OCI-LY3 (cell line): ENCODE measurements around the gene VSIG4.

Experiments used
- EZH2phosphoT487 ChIP-seq: fragments of 200-600 bp; shearing (Covaris generic); IDR thresholded peaks from 2 replicates; pipeline ENCODE4 v1.6.1; 2018; ENCODE audit warnings: antibody characterized with exemption, mixed run types, low read depth
- TF ChIP-seq, protein P1 (sequence below): fragments of 200-600, 300-600 bp; sonication (generic); IDR thresholded peaks from 2 replicates; pipeline ENCODE4 v1.5.1; 2014; ENCODE audit warnings: antibody characterized with exemption, low read length, low read depth

DNA sequence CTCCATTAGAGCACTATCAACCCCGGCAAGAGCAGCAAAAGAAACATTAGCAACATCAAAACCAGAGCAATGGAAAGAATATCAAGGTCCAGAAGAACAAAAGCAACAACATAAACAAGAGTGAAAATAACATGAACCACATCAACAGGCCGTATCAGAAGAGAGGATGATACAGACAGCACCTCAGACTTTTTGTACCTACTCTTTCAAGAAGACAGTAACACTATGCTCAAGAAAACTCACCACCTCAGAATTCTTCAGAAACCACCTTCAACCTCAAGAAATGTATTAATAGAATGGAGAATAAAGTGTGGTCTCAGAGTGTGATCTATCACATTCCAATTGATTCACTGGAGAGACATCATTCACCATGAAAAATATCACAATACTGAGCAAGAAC is 46.5 kb downstream of the VSIG4 start:
- TF ChIP-seq, protein P1, sequence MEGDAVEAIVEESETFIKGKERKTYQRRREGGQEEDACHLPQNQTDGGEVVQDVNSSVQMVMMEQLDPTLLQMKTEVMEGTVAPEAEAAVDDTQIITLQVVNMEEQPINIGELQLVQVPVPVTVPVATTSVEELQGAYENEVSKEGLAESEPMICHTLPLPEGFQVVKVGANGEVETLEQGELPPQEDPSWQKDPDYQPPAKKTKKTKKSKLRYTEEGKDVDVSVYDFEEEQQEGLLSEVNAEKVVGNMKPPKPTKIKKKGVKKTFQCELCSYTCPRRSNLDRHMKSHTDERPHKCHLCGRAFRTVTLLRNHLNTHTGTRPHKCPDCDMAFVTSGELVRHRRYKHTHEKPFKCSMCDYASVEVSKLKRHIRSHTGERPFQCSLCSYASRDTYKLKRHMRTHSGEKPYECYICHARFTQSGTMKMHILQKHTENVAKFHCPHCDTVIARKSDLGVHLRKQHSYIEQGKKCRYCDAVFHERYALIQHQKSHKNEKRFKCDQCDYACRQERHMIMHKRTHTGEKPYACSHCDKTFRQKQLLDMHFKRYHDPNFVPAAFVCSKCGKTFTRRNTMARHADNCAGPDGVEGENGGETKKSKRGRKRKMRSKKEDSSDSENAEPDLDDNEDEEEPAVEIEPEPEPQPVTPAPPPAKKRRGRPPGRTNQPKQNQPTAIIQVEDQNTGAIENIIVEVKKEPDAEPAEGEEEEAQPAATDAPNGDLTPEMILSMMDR, result no peak
- no peak for TF ChIP-seq EZH2phosphoT487
